ENCODE data around the gene ATP7B.

Gene ATP7B

GRCh38 chr13:51919531-51919930 is 91.7 kb downstream of the ATP7B start:
- Histone ChIP-seq H3K4me2 (ENCODE audit: insufficient read depth, low read length, poor library complexity, severe bottlenecking) (no peak overlapping the region), H3K27me3 (ENCODE audit: control insufficient read depth in 3 of 3, insufficient read depth in 3 of 3, low read depth in 1 of 3, low read length in 3 of 3) (peaks cover 0 to 3% (median 0%) of the 10 kb centered on the region in 3 experiments), H2BK120ac (ENCODE audit: low read depth, low read length) (no peak overlapping the region), H3K14ac (ENCODE audit: low read length) (no peak overlapping the region), H2BK5ac (ENCODE audit: low read length) (no peak overlapping the region), H3K9me3 (replicated peaks in 1 of 2; ENCODE audit: control insufficient read depth in 2 of 2, insufficient read depth in 1 of 2, low read depth in 1 of 2, low read length in 2 of 2) (no peaks in the 10 kb centered on the region), H3K4ac (ENCODE audit: low read length) (no peak overlapping the region), H3K27ac (replicated peaks; ENCODE audit: low read length) (no peak overlapping the region), H4K8ac (ENCODE audit: low read depth, low read length) (no peak overlapping the region), H2AK5ac (ENCODE audit: low read depth, low read length) (no peak overlapping the region), H4K91ac (ENCODE audit: low read depth, low read length, poor library complexity) (no peak overlapping the region), H3K79me1 (ENCODE audit: low read depth, low read length) (no peaks in the 10 kb centered on the region), H3K36me3 (replicated peaks in 1 of 2; ENCODE audit: control insufficient read depth in 2 of 2, insufficient read depth in 2 of 2, low read length in 2 of 2) (no peaks in the 10 kb centered on the region), H2BK15ac (ENCODE audit: low read length) (no peak overlapping the region), H2AFZ (ENCODE audit: low read length) (no peak overlapping the region), H3K23ac (ENCODE audit: low read depth, low read length, poor library complexity) (no peak overlapping the region), H3K4me1 (ENCODE audit: control insufficient read depth in 2 of 2, insufficient read depth in 1 of 2, low read depth in 1 of 2, low read length in 2 of 2) (peaks cover 0 to 2% of the 10 kb centered on the region in 2 donors), H3K9ac (ENCODE audit: low read depth, low read length, poor library complexity) (no peak overlapping the region), H2BK12ac (ENCODE audit: low read length) (no peak overlapping the region), H3K4me3 (ENCODE audit: low read length in 2 of 2) (no peak overlapping the region), H3K18ac (ENCODE audit: low read length) (no peak overlapping the region)
- no CpG with 5 or more reads among the region's 9 CpGs for WGBS, 2 donors (ENCODE audit: extremely low coverage in 2 of 2, insufficient read length in 2 of 2, insufficient replicate concordance in 1 of 2)
- DNase-seq (ENCODE audit: low spot score) = no peak

GRCh38 chr13:51916962-51917361 is 94.3 kb downstream of the ATP7B start:
- Histone ChIP-seq H2BK5ac (ENCODE audit: low read length) (no peak overlapping the region), H3K27me3 (ENCODE audit: control insufficient read depth in 3 of 3, insufficient read depth in 3 of 3, low read depth in 1 of 3, low read length in 3 of 3) (peaks cover 0 to 3% (median 0%) of the 10 kb centered on the region in 3 experiments), H2BK12ac (ENCODE audit: low read length) (peak overlapping the region; percentile 25), H3K14ac (ENCODE audit: low read length) (no peak overlapping the region), H3K36me3 (replicated peaks in 1 of 2; ENCODE audit: control insufficient read depth in 2 of 2, insufficient read depth in 2 of 2, low read length in 2 of 2) (no peaks in the 10 kb centered on the region), H3K4me1 (ENCODE audit: control insufficient read depth in 2 of 2, insufficient read depth in 1 of 2, low read depth in 1 of 2, low read length in 2 of 2) (peaks cover 3 to 9% of the 10 kb centered on the region in 2 donors), H3K4me2 (ENCODE audit: insufficient read depth, low read length, poor library complexity, severe bottlenecking) (no peak overlapping the region), H2BK15ac (ENCODE audit: low read length) (no peak overlapping the region), H3K27ac (replicated peaks; ENCODE audit: low read length) (no peak overlapping the region), H3K18ac (ENCODE audit: low read length) (no peak overlapping the region), H2AFZ (ENCODE audit: low read length) (no peak overlapping the region), H3K4ac (ENCODE audit: low read length) (no peak overlapping the region), H3K23ac (ENCODE audit: low read depth, low read length, poor library complexity) (no peak overlapping the region), H2BK120ac (ENCODE audit: low read depth, low read length) (no peak overlapping the region), H4K8ac (ENCODE audit: low read depth, low read length) (no peak overlapping the region), H3K79me1 (ENCODE audit: low read depth, low read length) (no peaks in the 10 kb centered on the region), H2AK5ac (ENCODE audit: low read depth, low read length) (no peak overlapping the region), H3K9ac (ENCODE audit: low read depth, low read length, poor library complexity) (no peak overlapping the region), H3K9me3 (replicated peaks in 1 of 2; ENCODE audit: control insufficient read depth in 2 of 2, insufficient read depth in 1 of 2, low read depth in 1 of 2, low read length in 2 of 2) (no peaks in the 10 kb centered on the region), H4K91ac (ENCODE audit: low read depth, low read length, poor library complexity) (no peak overlapping the region), H3K4me3 (ENCODE audit: low read length in 2 of 2) (no peak overlapping the region)
- WGBS, 2 donors (ENCODE audit: extremely low coverage in 2 of 2, insufficient read length in 2 of 2, insufficient replicate concordance in 1 of 2) = no CpG with 5 or more reads among the region's 8 CpGs
- no peak for DNase-seq (ENCODE audit: low spot score)

- H3K9ac ChIP-seq (ENCODE audit: low read depth, low read length, poor library complexity) = no peak overlapping the region
- H3K27ac ChIP-seq (replicated peaks; ENCODE audit: low read length) = no peak overlapping the region
- H3K9me3 ChIP-seq (replicated peaks in 1 of 2; ENCODE audit: control insufficient read depth in 2 of 2, insufficient read depth in 1 of 2, low read depth in 1 of 2, low read length in 2 of 2) = peaks cover 0 to under 1% of the 10 kb centered on the region in 2 donors
- no peak overlapping the region for H4K8ac ChIP-seq (ENCODE audit: low read depth, low read length)
- H3K27me3 ChIP-seq (ENCODE audit: control insufficient read depth in 3 of 3, insufficient read depth in 3 of 3, low read depth in 1 of 3, low read length in 3 of 3) = no peaks in the 10 kb centered on the region
- no peak overlapping the region for H2AK5ac ChIP-seq (ENCODE audit: low read depth, low read length)
- no peaks in the 10 kb centered on the region for H3K36me3 ChIP-seq (replicated peaks in 1 of 2; ENCODE audit: control insufficient read depth in 2 of 2, insufficient read depth in 2 of 2, low read length in 2 of 2)
- H3K18ac ChIP-seq (ENCODE audit: low read length) = no peak overlapping the region
- H3K4me3 ChIP-seq (ENCODE audit: low read length in 2 of 2) = no peak overlapping the region
- H3K4me1 ChIP-seq (ENCODE audit: control insufficient read depth in 2 of 2, insufficient read depth in 1 of 2, low read depth in 1 of 2, low read length in 2 of 2) = peaks cover 3 to 8% of the 10 kb centered on the region in 2 donors
- no peak for DNase-seq (ENCODE audit: low spot score)
- WGBS, 2 donors (ENCODE audit: extremely low coverage in 2 of 2, insufficient read length in 2 of 2, insufficient replicate concordance in 1 of 2) = no CpG with 5 or more reads among the region's 7 CpGs
- H3K4me2 ChIP-seq (ENCODE audit: insufficient read depth, low read length, poor library complexity, severe bottlenecking) = no peak overlapping the region
- no peak overlapping the region for H2AFZ ChIP-seq (ENCODE audit: low read length)
- H3K14ac ChIP-seq (ENCODE audit: low read length) = no peak overlapping the region
- H4K91ac ChIP-seq (ENCODE audit: low read depth, low read length, poor library complexity) = no peak overlapping the region
- no peak overlapping the region for H3K4ac ChIP-seq (ENCODE audit: low read length)
- H3K23ac ChIP-seq (ENCODE audit: low read depth, low read length, poor library complexity) = no peak overlapping the region
- no peaks in the 10 kb centered on the region for H3K79me1 ChIP-seq (ENCODE audit: low read depth, low read length)
- H2BK12ac ChIP-seq (ENCODE audit: low read length) = no peak overlapping the region
- H2BK15ac ChIP-seq (ENCODE audit: low read length) = no peak overlapping the region
- H2BK5ac ChIP-seq (ENCODE audit: low read length) = no peak overlapping the region
- H2BK120ac ChIP-seq (ENCODE audit: low read depth, low read length) = no peak overlapping the region
Observed at GRCh38 chr13:51916051-51916818, 95.0 kb downstream of the ATP7B start.

- H3K4ac ChIP-seq (ENCODE audit: low read length) = no peak overlapping the region
- H3K27me3 ChIP-seq (ENCODE audit: control insufficient read depth in 3 of 3, insufficient read depth in 3 of 3, low read depth in 1 of 3, low read length in 3 of 3) = peaks cover 0 to 4% (median 0%) of the 10 kb centered on the region in 3 experiments
- H3K36me3 ChIP-seq (replicated peaks in 1 of 2; ENCODE audit: control insufficient read depth in 2 of 2, insufficient read depth in 2 of 2, low read length in 2 of 2) = no peaks in the 10 kb centered on the region
- no peak overlapping the region for H3K23ac ChIP-seq (ENCODE audit: low read depth, low read length, poor library complexity)
- WGBS, 2 donors (ENCODE audit: extremely low coverage in 2 of 2, insufficient read length in 2 of 2, insufficient replicate concordance in 1 of 2) = no CpG with 5 or more reads among the region's 7 CpGs
- no peak overlapping the region for H3K4me3 ChIP-seq (ENCODE audit: low read length in 2 of 2)
- H2BK120ac ChIP-seq (ENCODE audit: low read depth, low read length) = no peak overlapping the region
- H4K91ac ChIP-seq (ENCODE audit: low read depth, low read length, poor library complexity) = no peak overlapping the region
- no peak overlapping the region for H2AK5ac ChIP-seq (ENCODE audit: low read depth, low read length)
- H3K27ac ChIP-seq (replicated peaks; ENCODE audit: low read length) = no peak overlapping the region
- no peak overlapping the region for H3K18ac ChIP-seq (ENCODE audit: low read length)
- no peak overlapping the region for H2BK12ac ChIP-seq (ENCODE audit: low read length)
- H2AFZ ChIP-seq (ENCODE audit: low read length) = no peak overlapping the region
- no peak overlapping the region for H2BK15ac ChIP-seq (ENCODE audit: low read length)
- no peak overlapping the region for H2BK5ac ChIP-seq (ENCODE audit: low read length)
- H3K9me3 ChIP-seq (replicated peaks in 1 of 2; ENCODE audit: control insufficient read depth in 2 of 2, insufficient read depth in 1 of 2, low read depth in 1 of 2, low read length in 2 of 2) = peaks cover 0 to 2% of the 10 kb centered on the region in 2 donors
- peaks cover 3 to 8% of the 10 kb centered on the region in 2 donors for H3K4me1 ChIP-seq (ENCODE audit: control insufficient read depth in 2 of 2, insufficient read depth in 1 of 2, low read depth in 1 of 2, low read length in 2 of 2)
- no peak overlapping the region for H3K14ac ChIP-seq (ENCODE audit: low read length)
- no peak for DNase-seq (ENCODE audit: low spot score)
- H3K4me2 ChIP-seq (ENCODE audit: insufficient read depth, low read length, poor library complexity, severe bottlenecking) = no peak overlapping the region
- H3K9ac ChIP-seq (ENCODE audit: low read depth, low read length, poor library complexity) = peak overlapping the region; percentile 6
- H4K8ac ChIP-seq (ENCODE audit: low read depth, low read length) = no peak overlapping the region
- H3K79me1 ChIP-seq (ENCODE audit: low read depth, low read length) = no peaks in the 10 kb centered on the region
Observed at GRCh38 chr13:51914137-51914493, 97.1 kb downstream of the ATP7B start.

Data from neuronal stem cell (in vitro differentiated cells).